Testis (tissue), 2 donors: ENCODE data around the gene TRMT61B.

Experiments
- CTCF ChIP-seq, 3 experiments: fragments of 450-650 bp in 2 of 3; fragments of 200-600 bp in 1 of 3; sonication (generic) in 1 of 3; IDR thresholded peaks; one replicate each; pipeline ENCODE4 v1.5.1; 2016 to 2019; ENCODE audit warnings: antibody characterized with exemption in 3 of 3, mild to moderate bottlenecking in 2 of 3, moderate library complexity in 1 of 3
- POLR2A ChIP-seq: fragments of 450-650 bp; IDR thresholded peaks from one replicate; pipeline ENCODE4 v1.6.1; 2017; ENCODE audit warnings: antibody characterized with exemption, mild to moderate bottlenecking, moderate library complexity

- TF ChIP-seq CTCF (IDR thresholded peaks at IDR 0.05) (no peak), POLR2A (no peak)
Measured at GRCh38 chr2:28908172-28908571, 38.1 kb upstream of the TRMT61B start.
